Endothelial cell of umbilical vein (primary cell): ENCODE measurements around the gene ACSS2. TPM values are rescaled to one million over a fixed set of nuclear protein-coding genes. Genes with fewer than 3 reads are reported as not detected.
A peak's percentile ranks its signal among the peaks of the same experiment; 100 is the strongest.

Source experiments
- BruUV-seq: library from RNA; stranded (reverse); fragments of 400-500 nt; replicated peaks from 2 replicates; lab custom pipeline; 2021; lab: Mats Ljungman, UMichigan
- CTCF ChIA-PET: fragments of 300-600, 350-600 bp; sonication (Branson Sonifier 250); formaldehyde crosslinking; loops from one replicate; lab custom pipeline; 2021; ENCODE audit warnings: antibody characterized with exemption, inconsistent platforms; lab: Charles Lee
- POLR2A ChIA-PET: fragments of 300-600, 350-600 bp; sonication (Branson Sonifier 250); formaldehyde crosslinking; loops from one replicate; lab custom pipeline; 2021; ENCODE audit warnings: antibody characterized with exemption, inconsistent platforms; lab: Charles Lee
- DNase-seq: peaks from one replicate; pipeline ENCODE4 v3.0.0-alpha.2; 2011; ENCODE audit warnings: low read depth, low spot score
- FAIRE-seq: peaks from 2 replicates; lab custom pipeline; 2011; peaks lifted over from hg19 to GRCh38; lab: Jason Lieb, UNC
- H2AFZ ChIP-seq: 2 replicates; pipeline ENCODE4 v1.6.0; 2012; ENCODE audit warnings: low read depth, low read length, control low read depth, inconsistent platforms
- H3K27ac ChIP-seq: 2 replicates; pipeline ENCODE4 v1.5.1; 2011; ENCODE audit warnings: low read depth, mild to moderate bottlenecking, control low read depth, low read length, moderate library complexity; ENCODE audit not compliant: insufficient read depth
- H3K27me3 ChIP-seq, 2 experiments: 2 replicates each; pipeline versions ENCODE4 v1.6.0 to v1.6.1; 2011; ENCODE audit warnings: low read length in 2 of 2, mixed read lengths in 1 of 2; ENCODE audit not compliant: control insufficient read depth in 2 of 2, insufficient read depth in 2 of 2
- H3K36me3 ChIP-seq, 2 experiments: 2 replicates in 1 of 2; 3 replicates in 1 of 2; pipeline ENCODE4 v1.5.1; 2011; ENCODE audit warnings: low read length in 2 of 2, mild to moderate bottlenecking in 1 of 2, moderate library complexity in 1 of 2; ENCODE audit not compliant: control insufficient read depth in 2 of 2, insufficient read depth in 2 of 2; ENCODE audit errors: extremely low read depth in 1 of 2
- H3K4me1 ChIP-seq: 3 replicates; pipeline ENCODE4 v1.5.1; 2011; ENCODE audit warnings: mild to moderate bottlenecking, low read length; ENCODE audit not compliant: control insufficient read depth, insufficient read depth; ENCODE audit errors: extremely low read depth
- H3K4me2 ChIP-seq: 2 replicates; pipeline ENCODE4 v1.6.1; 2011; ENCODE audit warnings: low read length, control low read depth, mixed read lengths; ENCODE audit not compliant: insufficient read depth
- H3K4me3 ChIP-seq, 3 experiments: fragments of 200-600 bp in 1 of 3; sonication (generic), shearing (Covaris generic) in 1 of 3; replicated peaks in 1 of 3; 2 replicates each; pipeline ENCODE4 v1.5.1; 2011 to 2016; ENCODE audit warnings: control low read depth in 3 of 3, low read length in 3 of 3, mild to moderate bottlenecking in 2 of 3, inconsistent platforms in 1 of 3, low read depth in 1 of 3, moderate library complexity in 1 of 3; ENCODE audit not compliant: insufficient read depth in 1 of 3
- H3K79me2 ChIP-seq: 2 replicates; pipeline ENCODE4 v1.6.0; 2012; ENCODE audit warnings: low read length, inconsistent platforms; ENCODE audit not compliant: control insufficient read depth, insufficient read depth
- H3K9ac ChIP-seq: replicated peaks from 2 replicates; pipeline ENCODE3; 2011; ENCODE audit warnings: low read length, control low read depth; ENCODE audit not compliant: insufficient read depth; ENCODE audit errors: extremely low read depth
- H3K9me1 ChIP-seq: replicated peaks from 3 replicates; pipeline ENCODE4 v1.6.0; 2011; ENCODE audit warnings: mild to moderate bottlenecking, low read length; ENCODE audit not compliant: control insufficient read depth, insufficient read depth; ENCODE audit errors: extremely low read depth
- H3K9me3 ChIP-seq: replicated peaks from 2 replicates; pipeline ENCODE4 v1.5.1; 2012; ENCODE audit warnings: low read length, inconsistent platforms; ENCODE audit not compliant: control insufficient read depth, insufficient read depth
- H4K20me1 ChIP-seq: replicated peaks from 2 replicates; pipeline ENCODE3; 2011; ENCODE audit warnings: mild to moderate bottlenecking, low read length; ENCODE audit not compliant: control insufficient read depth, insufficient read depth; ENCODE audit errors: extremely low read depth
- CTCF ChIP-seq, 2 donors: IDR thresholded peaks; 1 replicate in 1 of 2; 2 replicates in 1 of 2; pipeline ENCODE4 v1.5.1; 2011; ENCODE audit warnings: low read length in 2 of 2, mild to moderate bottlenecking in 2 of 2, moderate library complexity in 2 of 2, control low read depth in 1 of 2, inconsistent platforms in 1 of 2, low read depth in 1 of 2; ENCODE audit not compliant: insufficient read depth in 1 of 2; ENCODE audit errors: extremely low read depth in 1 of 2
- EZH2 ChIP-seq: IDR thresholded peaks from 2 replicates; pipeline ENCODE4 v1.6.1; 2012; ENCODE audit warnings: borderline replicate concordance, low read depth, mild to moderate bottlenecking, moderate library complexity, low read length, inconsistent platforms; ENCODE audit not compliant: severe bottlenecking
- MAX ChIP-seq: IDR thresholded peaks from 2 replicates; pipeline ENCODE4 v1.6.1; 2011; ENCODE audit not compliant: insufficient read depth, insufficient read length
- MYC ChIP-seq: IDR thresholded peaks from one replicate; pipeline ENCODE4 v1.6.1; 2011; ENCODE audit warnings: mild to moderate bottlenecking, low read depth, low read length
- POLR2A ChIP-seq: IDR thresholded peaks from 2 replicates; pipeline ENCODE4 v1.6.1; 2012; ENCODE audit warnings: low read depth, mild to moderate bottlenecking, control low read depth, low read length
- dilution Hi-C: fragments of 300-500 bp; cut with MboI; formaldehyde crosslinking; loops from one replicate; pipeline ENCODE4 v1.15.0; 2019; ENCODE audit warnings: low sequenced_read_pairs; ENCODE audit not compliant: extremely low pct_ligation_motif_present
- intact Hi-C: fragments of 100-400 bp; cut with micrococcal nuclease; formaldehyde crosslinking; loops from one replicate; pipeline ENCODE4 v1.10.0; 2022
- polyA plus RNA-seq, 4 experiments: library from polyadenylated mRNA; depleted of rRNA in 3 of 4; stranded (reverse) in 3 of 4; unstranded in 1 of 4; fragments of >200 nt; gene quantifications; 2 replicates each; pipeline versions ENCODE4 v1.2.1 to v1.2.3, GENCODE V29; 2011 to 2012; ENCODE audit warnings: missing spikeins in 1 of 4
- total RNA-seq: library from RNA; stranded (reverse); gene quantifications from 2 replicates; pipeline ENCODE4 v1.2.3, GENCODE V29; 2021

ACSS2 gene
- total and polyA plus RNA-seq, 2 donors (not counting 3 experiments of a cell fraction or from before 2014, with no cell fraction given) = 40.7 to 42.3 TPM

DNA sequence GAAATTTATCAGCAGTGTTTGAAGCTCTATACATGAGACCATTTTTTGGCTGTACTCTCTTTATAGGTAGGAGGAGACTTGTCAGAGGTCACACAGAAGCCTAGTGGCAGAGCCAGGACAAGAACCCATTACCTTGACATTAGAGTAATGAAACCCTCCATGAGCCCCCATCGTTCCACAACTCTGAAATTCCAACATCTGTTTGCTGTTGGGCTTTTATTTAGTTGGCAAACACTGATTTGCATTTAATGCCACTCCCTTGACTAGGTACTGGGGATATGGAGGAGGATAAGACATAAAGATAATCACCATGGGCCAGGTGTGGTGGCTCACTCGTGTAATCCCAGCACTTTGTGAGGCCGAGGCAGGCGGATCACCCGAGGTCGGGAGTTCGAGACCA is 77.5 kb downstream of the ACSS2 start:
- no peak overlapping the region for H3K27ac ChIP-seq
- dilution Hi-C loops = no loop called here
- BruUV-seq = no TSS peak
- H3K9me1 ChIP-seq = no peaks in the 10 kb centered on the region
- FAIRE-seq (no peak), DNase-seq (no peak)
- ChIA-PET CTCF (interaction anchor here (1.1 kb wide), 1 partner anchor 47 kb away, joined by 3 read pairs; no protein-coding TSS in a partner anchor), POLR2A (no interaction called here)
- no peak overlapping the region for H2AFZ ChIP-seq
- H3K9me3 ChIP-seq = no peaks in the 10 kb centered on the region
- H3K4me1 ChIP-seq = peaks cover 17% of the 10 kb centered on the region
- no peak overlapping the region for H3K4me3 ChIP-seq
- H3K9ac ChIP-seq = no peak overlapping the region
- H3K27me3 ChIP-seq = no peaks in the 10 kb centered on the region
- no peaks in the 10 kb centered on the region for H4K20me1 ChIP-seq
- peaks cover 6% of the 10 kb centered on the region for H3K79me2 ChIP-seq
- intact Hi-C loops = loop anchor here (2.0 kb wide), 1 partner anchor 139 kb away; the partner anchor contains the start of gene TRPC4AP
- no peak overlapping the region for H3K4me2 ChIP-seq
- TF ChIP-seq MYC (no peak), EZH2 (no peak)
- H3K36me3 ChIP-seq = no peaks in the 10 kb centered on the region

DNA sequence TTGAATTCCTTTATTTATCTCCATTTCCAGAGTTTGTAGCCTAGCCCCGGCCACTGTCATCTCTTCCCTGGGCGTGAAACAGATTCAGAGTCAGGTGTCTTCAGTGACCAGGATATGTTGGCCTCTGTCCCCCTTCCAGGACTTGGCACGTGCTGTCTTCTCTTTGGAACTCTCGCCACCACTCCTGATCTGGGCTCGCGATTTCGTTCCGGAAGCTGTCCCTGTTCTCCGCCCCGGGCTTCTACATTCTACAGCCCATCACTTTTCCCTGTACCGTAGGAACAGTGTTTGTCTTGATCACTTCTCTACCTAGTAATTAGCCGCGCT is 78.5 kb downstream of the ACSS2 start:
- no peaks in the 10 kb centered on the region for H3K9me3 ChIP-seq
- peak overlapping the region; percentile 66 for H2AFZ ChIP-seq
- peaks cover 17% of the 10 kb centered on the region for H3K4me1 ChIP-seq
- H3K9me1 ChIP-seq = no peaks in the 10 kb centered on the region
- H3K4me2 ChIP-seq = peak overlapping the region; percentile 94
- H3K27me3 ChIP-seq = no peaks in the 10 kb centered on the region
- DNase-seq (no peak), FAIRE-seq (peak; percentile 8)
- TF ChIP-seq EZH2 (no peak), CTCF (IDR thresholded peaks at IDR 0.05; ENCODE audit: extremely low read depth in 1 of 2, insufficient read depth in 1 of 2, low read depth in 1 of 2, low read length in 2 of 2) (no peak), POLR2A (no peak), MAX (peak; percentile 35)
- peak overlapping the region; percentile 86 for H3K9ac ChIP-seq
- POLR2A ChIA-PET = interaction anchor here (1.5 kb wide), 2 partner anchors 47 to 79 kb away, joined by 4 to 15 read pairs; partner anchors contain the start of gene ACSS2
- dilution Hi-C loops = no loop called here
- H3K79me2 ChIP-seq = peaks cover 6% of the 10 kb centered on the region
- intact Hi-C loops = loop anchor here (1.0 to 5.0 kb wide), 4 partner anchors 48 to 138 kb away; partner anchors contain the start of genes ACSS2 and TRPC4AP
- CTCF ChIA-PET = interaction anchor here (1.5 to 5.8 kb wide), 6 partner anchors 14 to 119 kb away, joined by 5 to 182 read pairs (median 8); partner anchors contain the start of genes ACSS2 and GGT7
- peak overlapping the region; percentile 58 to 84 (median 70) for H3K4me3 ChIP-seq
- no peaks in the 10 kb centered on the region for H4K20me1 ChIP-seq
- BruUV-seq = no TSS peak
- no peaks in the 10 kb centered on the region for H3K36me3 ChIP-seq
- peak overlapping the region; percentile 65 for H3K27ac ChIP-seq
